CD4-positive, alpha-beta T cell treated with Interleukin-17A for 1 hour (primary cell): ENCODE measurements around the gene MS4A4E.
"Not testable (repeated sequence)": the region's sequence is repeated elsewhere in the genome, so short reads cannot be mapped to it uniquely, and the experiment has no call there.

Source experiments
- DNase-seq: peaks from one replicate; pipeline ENCODE4 v3.0.0-alpha.2; 2020

The MS4A4E gene

GRCh38 chr11:60242740-60243239, at the start of gene MS4A4E:
Gene MS4A4E, minus strand, starts transcription at chr11:60243137. Its CDS starts 13,082 bp downstream, at chr11:60230055.
- no peak for DNase-seq

GRCh38 chr11:60292145-60292544, 49.2 kb upstream of the MS4A4E start:
- no peak for DNase-seq

- DNase-seq = no peak
These were observed 45.6 kb upstream of the MS4A4E start for GRCh38 chr11:60288531-60288930.

GRCh38 chr11:60285411-60286126, 42.6 kb upstream of the MS4A4E start:
- not testable (repeated sequence) for DNase-seq

GRCh38 chr11:60282286-60282685, 39.3 kb upstream of the MS4A4E start:
- DNase-seq = no peak

GRCh38 chr11:60281485-60281884, 38.5 kb upstream of the MS4A4E start:
- no peak for DNase-seq

GRCh38 chr11:60280412-60280811, 37.5 kb upstream of the MS4A4E start, which contains the start of gene MS4A4A:
Gene MS4A4A, plus strand, starts transcription at chr11:60280666. Its CDS starts 10 bp downstream, at chr11:60280676.
- peak; percentile 9 for DNase-seq

GRCh38 chr11:60274416-60274815, 31.5 kb upstream of the MS4A4E start:
- DNase-seq = no peak

GRCh38 chr11:60265373-60266214, 22.7 kb upstream of the MS4A4E start:
- DNase-seq = peak; percentile 34

- DNase-seq = no peak
These were observed 21.7 kb upstream of the MS4A4E start for GRCh38 chr11:60264644-60265043.

GRCh38 chr11:60263402-60263801, 20.5 kb upstream of the MS4A4E start:
- no peak for DNase-seq

- DNase-seq = no peak
These were observed 18.1 kb upstream of the MS4A4E start for GRCh38 chr11:60261014-60261413.

- no peak for DNase-seq
These were observed 15.2 kb upstream of the MS4A4E start for GRCh38 chr11:60257956-60258722.

- DNase-seq = no peak
These were observed 9.5 kb upstream of the MS4A4E start for GRCh38 chr11:60252213-60253108.

GRCh38 chr11:60251485-60252212, 8.7 kb upstream of the MS4A4E start:
- peak; percentile 27 for DNase-seq

GRCh38 chr11:60241786-60242185, 1.2 kb downstream of the MS4A4E start:
- no peak for DNase-seq

- DNase-seq = no peak
These were observed 2.3 kb downstream of the MS4A4E start for GRCh38 chr11:60240662-60241061.

- no peak for DNase-seq
These were observed 7.6 kb downstream of the MS4A4E start for GRCh38 chr11:60235321-60235720.

GRCh38 chr11:60230681-60231080, 12.3 kb downstream of the MS4A4E start:
- no peak for DNase-seq

- no peak for DNase-seq
These were observed 20.8 kb downstream of the MS4A4E start for GRCh38 chr11:60222141-60222540.

GRCh38 chr11:60221692-60222091, 21.2 kb downstream of the MS4A4E start:
- DNase-seq = no peak
